GM18508 (cell line): Measurements from ENCODE around the gene PDCD6IP.

Experiments used
- ATAC-seq: cut with Tn5 transposase; IDR thresholded peaks from one replicate; pipeline ENCODE4 v1.9.1; 2021; ENCODE audit warnings: moderate number of reproducible peaks; ENCODE audit not compliant: insufficient read depth, unreplicated experiment

Gene PDCD6IP

GRCh38 chr3:33918126-33918756, 119.8 kb downstream of the PDCD6IP start:
- no peak for ATAC-seq
